Keratinocyte (primary cell): Measurements from ENCODE around the gene AGER. TPM values are rescaled to one million over a fixed set of nuclear protein-coding genes. Genes with fewer than 3 reads are reported as not detected.

Source experiments
- DNase-seq: peaks from one replicate; pipeline ENCODE4 v3.0.0-alpha.2; 2011; ENCODE audit warnings: low read depth, missing footprints, low spot score
- FAIRE-seq: peaks from 2 replicates; lab custom pipeline; 2011; peaks lifted over from hg19 to GRCh38; lab: Jason Lieb, UNC
- H2AFZ ChIP-seq: 2 replicates; pipeline ENCODE4 v1.6.0; 2012; ENCODE audit warnings: low read length, control low read depth, inconsistent platforms; ENCODE audit not compliant: control insufficient read depth
- H3K27ac ChIP-seq: 2 replicates; pipeline ENCODE4 v1.5.1; 2011; ENCODE audit warnings: low read length; ENCODE audit not compliant: control insufficient read depth, insufficient read depth
- H3K27me3 ChIP-seq: 3 replicates; pipeline ENCODE4 v1.6.0; 2011; ENCODE audit warnings: low read length; ENCODE audit not compliant: control insufficient read depth, insufficient read depth; ENCODE audit errors: extremely low read depth
- H3K36me3 ChIP-seq, 2 experiments: 2 replicates in 1 of 2; 3 replicates in 1 of 2; pipeline ENCODE4 v1.5.1; 2011; ENCODE audit warnings: low read length in 2 of 2, mild to moderate bottlenecking in 1 of 2; ENCODE audit not compliant: control insufficient read depth in 2 of 2, insufficient read depth in 2 of 2; ENCODE audit errors: extremely low read depth in 1 of 2
- H3K4me1 ChIP-seq: 3 replicates; pipeline ENCODE4 v1.5.1; 2011; ENCODE audit warnings: low read length; ENCODE audit not compliant: control insufficient read depth, insufficient read depth; ENCODE audit errors: extremely low read depth
- H3K4me2 ChIP-seq: 3 replicates; pipeline ENCODE4 v1.6.0; 2011; ENCODE audit warnings: low read depth, low read length; ENCODE audit not compliant: control insufficient read depth, insufficient read depth; ENCODE audit errors: extremely low read depth
- H3K4me3 ChIP-seq, 3 experiments: fragments of 200-600 bp in 1 of 3; sonication (generic) in 1 of 3; 2 replicates in 2 of 3; 3 replicates in 1 of 3; pipeline ENCODE4 v1.5.1; 2011 to 2016; ENCODE audit warnings: low read length in 3 of 3, mild to moderate bottlenecking in 3 of 3, control low read depth in 2 of 3, inconsistent platforms in 1 of 3, low read depth in 1 of 3, mixed read lengths in 1 of 3, mixed run types in 1 of 3, moderate library complexity in 1 of 3; ENCODE audit not compliant: control insufficient read depth in 2 of 3, insufficient read depth in 2 of 3; ENCODE audit errors: extremely low read depth in 1 of 3
- H3K79me2 ChIP-seq: 2 replicates; pipeline ENCODE4 v1.6.0; 2012; ENCODE audit warnings: low read length; ENCODE audit not compliant: control insufficient read depth, insufficient read depth
- H3K9ac ChIP-seq: 3 replicates; pipeline ENCODE4 v1.6.0; 2011; ENCODE audit warnings: low read length; ENCODE audit not compliant: control insufficient read depth, insufficient read depth; ENCODE audit errors: extremely low read depth
- H3K9me1 ChIP-seq: 3 replicates; pipeline ENCODE4 v1.6.0; 2011; ENCODE audit warnings: low read length; ENCODE audit not compliant: control insufficient read depth, insufficient read depth; ENCODE audit errors: extremely low read depth
- H3K9me3 ChIP-seq: 2 replicates; pipeline ENCODE4 v1.5.1; 2012; ENCODE audit warnings: low read depth, low read length; ENCODE audit not compliant: control insufficient read depth
- H4K20me1 ChIP-seq: 3 replicates; pipeline ENCODE4 v1.6.0; 2011; ENCODE audit warnings: low read length; ENCODE audit not compliant: control insufficient read depth, insufficient read depth; ENCODE audit errors: extremely low read depth
- EZH2 ChIP-seq: IDR thresholded peaks from one replicate; pipeline ENCODE4 v1.6.1; 2012; ENCODE audit warnings: inconsistent platforms, mild to moderate bottlenecking, low read length, moderate library complexity
- dilution Hi-C: fragments of 300-500 bp; cut with MboI; formaldehyde crosslinking; loops from one replicate; pipeline ENCODE4 v1.7.0; 2020; ENCODE audit warnings: low sequenced_read_pairs; ENCODE audit not compliant: extremely low pct_ligation_motif_present
- polyA plus RNA-seq, 5 experiments: library from polyadenylated mRNA; depleted of rRNA in 3 of 5; stranded (reverse) in 3 of 5; stranded (forward) in 1 of 5; unstranded in 1 of 5; fragments of >200 nt; gene quantifications; 1 replicate in 1 of 5; 2 replicates in 3 of 5; 3 replicates in 1 of 5; pipeline versions ENCODE4 v1.2.1 to v1.2.3, GENCODE V29; 2011 to 2012; ENCODE audit warnings: missing spikeins in 2 of 5, low read depth in 1 of 5, low replicate concordance in 1 of 5
- TF ChIP-seq, protein P1 (sequence below), 3 experiments: IDR thresholded peaks in 1 of 3; conservative IDR thresholded peaks in 1 of 3; optimal IDR thresholded peaks in 1 of 3; 2 replicates in 2 of 3; 3 replicates in 1 of 3; pipeline versions ENCODE3 to v1.5.1; 2011; ENCODE audit warnings: low read length in 3 of 3, mild to moderate bottlenecking in 3 of 3, moderate library complexity in 2 of 3, control low read depth in 1 of 3, inconsistent platforms in 1 of 3; ENCODE audit not compliant: insufficient read depth in 2 of 3; ENCODE audit errors: extremely low read depth in 1 of 3

The AGER gene
- polyA plus RNA-seq, 1 donor (not counting 4 experiments of a cell fraction or from before 2014, with no cell fraction given): 2.4 TPM

- Histone ChIP-seq H4K20me1 (no peaks in the 10 kb centered on the region), H3K9me3 (no peaks in the 10 kb centered on the region), H3K79me2 (no peaks in the 10 kb centered on the region), H3K4me2 (no peak overlapping the region), H3K4me3 (no peak overlapping the region), H3K36me3 (no peaks in the 10 kb centered on the region), H3K4me1 (peaks cover 4% of the 10 kb centered on the region), H3K9me1 (no peaks in the 10 kb centered on the region), H2AFZ (no peak overlapping the region), H3K27me3 (peaks cover 12% of the 10 kb centered on the region), H3K27ac (no peak overlapping the region), H3K9ac (no peak overlapping the region)
- dilution Hi-C loops: no loop called here
- FAIRE-seq (no peak), DNase-seq (no peak)
- TF ChIP-seq, protein P1, sequence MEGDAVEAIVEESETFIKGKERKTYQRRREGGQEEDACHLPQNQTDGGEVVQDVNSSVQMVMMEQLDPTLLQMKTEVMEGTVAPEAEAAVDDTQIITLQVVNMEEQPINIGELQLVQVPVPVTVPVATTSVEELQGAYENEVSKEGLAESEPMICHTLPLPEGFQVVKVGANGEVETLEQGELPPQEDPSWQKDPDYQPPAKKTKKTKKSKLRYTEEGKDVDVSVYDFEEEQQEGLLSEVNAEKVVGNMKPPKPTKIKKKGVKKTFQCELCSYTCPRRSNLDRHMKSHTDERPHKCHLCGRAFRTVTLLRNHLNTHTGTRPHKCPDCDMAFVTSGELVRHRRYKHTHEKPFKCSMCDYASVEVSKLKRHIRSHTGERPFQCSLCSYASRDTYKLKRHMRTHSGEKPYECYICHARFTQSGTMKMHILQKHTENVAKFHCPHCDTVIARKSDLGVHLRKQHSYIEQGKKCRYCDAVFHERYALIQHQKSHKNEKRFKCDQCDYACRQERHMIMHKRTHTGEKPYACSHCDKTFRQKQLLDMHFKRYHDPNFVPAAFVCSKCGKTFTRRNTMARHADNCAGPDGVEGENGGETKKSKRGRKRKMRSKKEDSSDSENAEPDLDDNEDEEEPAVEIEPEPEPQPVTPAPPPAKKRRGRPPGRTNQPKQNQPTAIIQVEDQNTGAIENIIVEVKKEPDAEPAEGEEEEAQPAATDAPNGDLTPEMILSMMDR (optimal IDR thresholded peaks at IDR 0.05 in 1 of 3, IDR thresholded peaks at IDR 0.05 in 1 of 3, conservative IDR thresholded peaks at IDR 0.05 in 1 of 3; ENCODE audit: extremely low read depth in 1 of 3, insufficient read depth in 2 of 3, low read length in 3 of 3): no peak
- TF ChIP-seq EZH2: no peak
Observed at GRCh38 chr6:32224696-32225095, 40.6 kb upstream of the AGER start.

- TF ChIP-seq, protein P1 (optimal IDR thresholded peaks at IDR 0.05 in 1 of 3, IDR thresholded peaks at IDR 0.05 in 1 of 3, conservative IDR thresholded peaks at IDR 0.05 in 1 of 3; ENCODE audit: extremely low read depth in 1 of 3, insufficient read depth in 2 of 3, low read length in 3 of 3): no peak
- TF ChIP-seq EZH2: no peak
- Histone ChIP-seq H4K20me1 (no peaks in the 10 kb centered on the region), H3K4me2 (no peak within 1 kb of the TSS), H3K27me3 (peaks cover 14% of the 10 kb centered on the region), H3K4me1 (peaks cover 4% of the 10 kb centered on the region), H3K4me3 (no peak within 1 kb of the TSS), H3K9me1 (no peaks in the 10 kb centered on the region), H2AFZ (no peak within 1 kb of the TSS), H3K9ac (no peak within 1 kb of the TSS), H3K79me2 (no peaks in the 10 kb centered on the region), H3K9me3 (no peaks in the 10 kb centered on the region), H3K27ac (no peak within 1 kb of the TSS), H3K36me3 (no peaks in the 10 kb centered on the region)
- FAIRE-seq (no peak), DNase-seq (no peak)
- dilution Hi-C loops: no loop called here
Observed at GRCh38 chr6:32223258-32224235, 39.5 kb upstream of the AGER start, which contains the start of gene NOTCH4. Gene NOTCH4, minus strand, starts transcription at chr6:32224067. Its CDS starts 139 bp downstream, at chr6:32223928.
